Measurements from ENCODE around the gene QRFP.

QRFP gene

DNA sequence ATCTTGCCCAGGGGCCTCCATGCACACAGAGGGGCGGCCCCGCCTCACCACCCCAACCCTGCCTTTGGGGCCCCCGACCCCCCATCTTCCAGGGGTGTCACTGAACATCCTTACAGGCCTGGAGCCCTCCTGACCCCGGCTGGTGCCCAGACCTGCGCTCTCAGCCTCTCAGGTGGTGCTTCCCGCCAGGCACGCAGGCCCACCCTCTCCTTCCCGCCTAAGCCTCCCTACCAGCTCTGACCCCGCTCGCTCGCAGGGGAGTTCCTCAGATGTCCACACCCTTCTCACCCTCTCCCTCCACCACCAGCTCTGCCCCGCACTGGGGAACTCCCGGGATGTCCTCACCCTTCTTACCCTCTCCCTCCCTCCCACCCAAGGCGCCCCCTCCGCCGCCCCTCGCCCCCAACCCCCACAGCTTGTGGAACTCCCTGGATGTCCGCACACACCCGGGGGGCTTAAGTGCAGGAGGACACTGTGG is 12.3 kb upstream of the QRFP start:
- TF ChIP-seq RAD21 (IDR thresholded peaks at IDR 0.05; ENCODE audit: low read depth) (no peak), NFIC (IDR thresholded peaks at IDR 0.05) (no peak), FOXM1 (IDR thresholded peaks at IDR 0.05; ENCODE audit: borderline replicate concordance, low read depth) (no peak), TEAD4 (IDR thresholded peaks at IDR 0.05) (no peak), EGR1 (IDR thresholded peaks at IDR 0.05) (no peak), TCF12 (IDR thresholded peaks at IDR 0.05; ENCODE audit: low read depth) (no peak), CREB1 (IDR thresholded peaks at IDR 0.05; ENCODE audit: low read depth) (no peak), EP300 (IDR thresholded peaks at IDR 0.05; ENCODE audit: borderline replicate concordance) (no peak), ZBTB7A (IDR thresholded peaks at IDR 0.05; ENCODE audit: low read depth) (no peak), TAF1 (IDR thresholded peaks at IDR 0.05; ENCODE audit: low read depth) (no peak), YY1 (IDR thresholded peaks at IDR 0.05; ENCODE audit: low read depth) (no peak), CEBPB (IDR thresholded peaks at IDR 0.05) (no peak)
- TF ChIP-seq, protein P1, sequence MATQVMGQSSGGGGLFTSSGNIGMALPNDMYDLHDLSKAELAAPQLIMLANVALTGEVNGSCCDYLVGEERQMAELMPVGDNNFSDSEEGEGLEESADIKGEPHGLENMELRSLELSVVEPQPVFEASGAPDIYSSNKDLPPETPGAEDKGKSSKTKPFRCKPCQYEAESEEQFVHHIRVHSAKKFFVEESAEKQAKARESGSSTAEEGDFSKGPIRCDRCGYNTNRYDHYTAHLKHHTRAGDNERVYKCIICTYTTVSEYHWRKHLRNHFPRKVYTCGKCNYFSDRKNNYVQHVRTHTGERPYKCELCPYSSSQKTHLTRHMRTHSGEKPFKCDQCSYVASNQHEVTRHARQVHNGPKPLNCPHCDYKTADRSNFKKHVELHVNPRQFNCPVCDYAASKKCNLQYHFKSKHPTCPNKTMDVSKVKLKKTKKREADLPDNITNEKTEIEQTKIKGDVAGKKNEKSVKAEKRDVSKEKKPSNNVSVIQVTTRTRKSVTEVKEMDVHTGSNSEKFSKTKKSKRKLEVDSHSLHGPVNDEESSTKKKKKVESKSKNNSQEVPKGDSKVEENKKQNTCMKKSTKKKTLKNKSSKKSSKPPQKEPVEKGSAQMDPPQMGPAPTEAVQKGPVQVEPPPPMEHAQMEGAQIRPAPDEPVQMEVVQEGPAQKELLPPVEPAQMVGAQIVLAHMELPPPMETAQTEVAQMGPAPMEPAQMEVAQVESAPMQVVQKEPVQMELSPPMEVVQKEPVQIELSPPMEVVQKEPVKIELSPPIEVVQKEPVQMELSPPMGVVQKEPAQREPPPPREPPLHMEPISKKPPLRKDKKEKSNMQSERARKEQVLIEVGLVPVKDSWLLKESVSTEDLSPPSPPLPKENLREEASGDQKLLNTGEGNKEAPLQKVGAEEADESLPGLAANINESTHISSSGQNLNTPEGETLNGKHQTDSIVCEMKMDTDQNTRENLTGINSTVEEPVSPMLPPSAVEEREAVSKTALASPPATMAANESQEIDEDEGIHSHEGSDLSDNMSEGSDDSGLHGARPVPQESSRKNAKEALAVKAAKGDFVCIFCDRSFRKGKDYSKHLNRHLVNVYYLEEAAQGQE (IDR thresholded peaks at IDR 0.05; ENCODE audit: low read depth) = no peak
- TF ChIP-seq, protein P2, sequence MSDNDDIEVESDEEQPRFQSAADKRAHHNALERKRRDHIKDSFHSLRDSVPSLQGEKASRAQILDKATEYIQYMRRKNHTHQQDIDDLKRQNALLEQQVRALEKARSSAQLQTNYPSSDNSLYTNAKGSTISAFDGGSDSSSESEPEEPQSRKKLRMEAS (IDR thresholded peaks at IDR 0.05) = no peak
- TF ChIP-seq, protein P3, sequence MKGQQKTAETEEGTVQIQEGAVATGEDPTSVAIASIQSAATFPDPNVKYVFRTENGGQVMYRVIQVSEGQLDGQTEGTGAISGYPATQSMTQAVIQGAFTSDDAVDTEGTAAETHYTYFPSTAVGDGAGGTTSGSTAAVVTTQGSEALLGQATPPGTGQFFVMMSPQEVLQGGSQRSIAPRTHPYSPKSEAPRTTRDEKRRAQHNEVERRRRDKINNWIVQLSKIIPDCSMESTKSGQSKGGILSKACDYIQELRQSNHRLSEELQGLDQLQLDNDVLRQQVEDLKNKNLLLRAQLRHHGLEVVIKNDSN (IDR thresholded peaks at IDR 0.05) = no peak

DNA sequence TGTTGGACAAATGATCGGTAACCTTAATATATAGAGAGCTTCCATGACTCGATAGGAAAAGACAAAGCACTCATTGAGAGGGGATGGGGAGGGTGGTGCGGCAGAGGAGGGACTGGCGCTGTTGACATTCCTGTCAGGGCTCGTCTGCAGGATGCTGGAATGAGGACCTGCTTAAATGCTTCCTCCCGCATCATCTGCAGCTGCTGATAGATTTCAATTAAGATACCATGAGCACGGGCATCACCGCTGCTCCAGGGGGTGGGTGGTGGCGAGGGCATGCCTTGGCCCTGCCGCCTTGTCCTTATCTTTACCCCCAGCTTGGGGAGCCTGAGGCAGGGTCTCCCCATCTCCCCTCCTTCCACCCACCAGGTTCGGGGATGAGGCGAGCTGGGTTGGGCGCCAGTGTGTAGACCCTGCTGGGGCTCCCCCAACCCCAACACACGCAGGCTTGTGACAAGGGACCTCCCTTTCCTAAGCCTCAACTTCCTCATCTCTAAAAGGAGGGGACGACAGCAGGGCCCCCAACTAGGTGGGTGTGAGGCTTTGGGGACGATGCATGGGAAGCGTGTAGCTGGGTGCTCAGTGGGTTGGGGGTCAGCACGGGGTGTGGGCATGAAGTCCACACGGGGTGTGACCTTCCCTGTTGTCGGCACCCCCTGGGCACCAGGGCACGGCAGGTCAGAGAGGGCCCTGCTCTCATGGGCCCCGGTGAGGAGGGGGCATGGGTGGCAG is 11.7 kb upstream of the QRFP start:
- TF ChIP-seq NFIC (IDR thresholded peaks at IDR 0.05) = no peak
- no peak for TF ChIP-seq TCF12 (IDR thresholded peaks at IDR 0.05; ENCODE audit: low read depth)
- TF ChIP-seq TAF1 (IDR thresholded peaks at IDR 0.05; ENCODE audit: low read depth) = no peak
- TF ChIP-seq ZBTB7A (IDR thresholded peaks at IDR 0.05; ENCODE audit: low read depth) = no peak
- TF ChIP-seq, protein P2 (IDR thresholded peaks at IDR 0.05) = no peak
- no peak for TF ChIP-seq EP300 (IDR thresholded peaks at IDR 0.05; ENCODE audit: borderline replicate concordance)
- TF ChIP-seq RAD21 (IDR thresholded peaks at IDR 0.05; ENCODE audit: low read depth) = no peak
- no peak for TF ChIP-seq CREB1 (IDR thresholded peaks at IDR 0.05; ENCODE audit: low read depth)
- no peak for TF ChIP-seq YY1 (IDR thresholded peaks at IDR 0.05; ENCODE audit: low read depth)
- no peak for TF ChIP-seq FOXM1 (IDR thresholded peaks at IDR 0.05; ENCODE audit: borderline replicate concordance, low read depth)
- TF ChIP-seq EGR1 (IDR thresholded peaks at IDR 0.05) = no peak
- no peak for TF ChIP-seq CEBPB (IDR thresholded peaks at IDR 0.05)
- TF ChIP-seq, protein P1 (IDR thresholded peaks at IDR 0.05; ENCODE audit: low read depth) = no peak
- TF ChIP-seq, protein P3 (IDR thresholded peaks at IDR 0.05) = no peak
- TF ChIP-seq TEAD4 (IDR thresholded peaks at IDR 0.05) = no peak

DNA sequence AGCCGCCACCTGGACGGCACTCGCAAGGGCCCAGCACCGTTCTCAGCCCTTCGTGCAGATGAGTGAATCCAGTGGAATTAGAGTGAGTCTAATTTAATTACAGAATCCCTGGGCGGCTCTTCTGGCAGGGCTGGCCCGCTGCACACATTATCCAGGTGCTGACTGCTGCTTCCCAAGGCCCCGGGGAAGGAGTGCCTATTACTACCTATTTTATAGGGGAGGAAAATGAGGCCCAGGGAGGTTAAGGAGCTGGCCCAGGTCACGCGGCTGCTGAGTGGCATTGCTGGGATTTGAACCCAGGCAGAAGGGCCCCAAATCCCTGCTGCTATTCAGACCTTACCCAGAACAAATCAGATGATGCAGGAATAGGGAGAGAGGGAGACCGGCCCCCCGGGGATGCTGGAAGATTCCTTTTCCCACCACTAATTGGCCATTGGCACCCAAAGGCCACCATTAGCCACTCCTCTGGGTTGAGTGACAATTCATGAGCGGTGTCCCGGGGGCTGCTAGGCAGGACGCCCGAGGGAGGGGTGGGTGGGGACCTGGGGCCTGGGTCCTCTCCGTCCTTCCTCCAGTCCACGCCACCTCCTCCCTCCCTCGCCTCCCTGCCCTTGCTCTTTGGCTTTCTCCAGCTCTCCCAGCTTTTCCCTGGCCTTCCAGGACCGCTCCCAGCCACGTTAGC is 10.3 kb upstream of the QRFP start:
- no peak for TF ChIP-seq CEBPB (IDR thresholded peaks at IDR 0.05)
- TF ChIP-seq EGR1 (IDR thresholded peaks at IDR 0.05) = no peak
- no peak for TF ChIP-seq ZBTB7A (IDR thresholded peaks at IDR 0.05; ENCODE audit: low read depth)
- no peak for TF ChIP-seq TAF1 (IDR thresholded peaks at IDR 0.05; ENCODE audit: low read depth)
- TF ChIP-seq, protein P1 (IDR thresholded peaks at IDR 0.05; ENCODE audit: low read depth) = no peak
- TF ChIP-seq RAD21 (IDR thresholded peaks at IDR 0.05; ENCODE audit: low read depth) = no peak
- TF ChIP-seq EP300 (IDR thresholded peaks at IDR 0.05; ENCODE audit: borderline replicate concordance) = no peak
